Activated T-cell treated with anti-CD3 and anti-CD28 coated beads for 4 hours (primary cell): ENCODE results near the gene GYG1.

Experiments used
- DNase-seq: peaks from one replicate; pipeline ENCODE4 v3.0.0-alpha.2; 2020

GYG1 gene

DNA sequence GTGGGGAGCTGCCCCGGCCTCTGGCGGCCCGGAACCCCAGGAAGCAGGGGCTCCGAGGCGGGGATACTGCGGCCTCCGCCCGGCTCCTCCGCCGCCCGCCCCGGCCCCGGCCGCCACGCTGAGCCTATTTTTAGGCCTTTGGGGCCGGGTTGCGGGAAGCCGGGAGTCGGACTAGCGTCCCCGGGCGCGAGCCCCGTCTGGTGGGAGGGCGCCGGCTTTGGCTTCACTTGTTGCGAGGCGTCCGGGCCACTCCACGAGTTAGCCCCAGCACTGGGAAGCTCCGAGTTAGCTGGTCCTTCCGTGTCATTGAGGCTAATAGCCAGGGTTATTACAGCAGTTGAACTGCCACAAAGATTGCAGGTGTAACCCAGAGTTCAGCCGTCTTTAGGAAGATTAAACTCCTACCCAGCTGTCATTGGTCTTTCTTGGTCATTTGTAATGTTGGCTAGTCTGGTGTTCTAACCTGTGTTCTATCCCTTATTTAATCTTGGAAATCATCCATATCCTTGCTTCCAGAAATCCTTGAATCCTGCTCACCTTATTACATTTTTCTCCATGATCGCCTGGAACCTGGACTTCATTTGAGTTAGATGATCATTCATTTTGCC is 791 bp downstream of the GYG1 start:
- DNase-seq = no peak

DNA sequence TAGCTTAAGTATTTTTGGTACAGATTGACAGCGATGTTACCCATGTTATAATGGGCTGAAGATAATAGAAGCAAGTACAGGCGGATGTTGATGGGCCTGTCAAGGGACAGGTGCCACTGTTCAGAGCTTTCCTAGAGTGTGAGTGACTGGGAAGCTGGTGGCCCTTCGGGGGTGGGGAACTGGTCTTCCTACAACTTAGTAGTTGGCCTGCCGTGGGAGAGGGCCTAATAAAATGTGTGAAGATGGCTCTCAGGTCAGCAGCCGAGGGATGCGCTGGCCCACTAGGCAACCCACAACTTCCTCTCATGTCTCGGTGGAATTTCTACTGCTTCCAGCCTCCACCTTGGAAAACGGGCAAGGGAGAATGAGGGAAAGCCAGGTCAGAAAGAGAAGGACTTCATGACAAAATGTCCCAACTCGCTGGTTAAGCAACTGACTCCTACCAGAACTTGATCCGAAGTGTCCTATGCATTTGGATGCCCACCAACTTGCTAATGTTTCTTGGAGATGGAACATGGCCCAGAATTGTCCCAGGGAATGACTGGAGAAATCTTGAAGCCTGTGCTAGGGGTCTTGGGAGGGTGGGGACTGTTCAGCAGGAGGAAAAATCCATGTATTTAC is 1.4 kb downstream of the GYG1 start:
- no peak for DNase-seq

DNA sequence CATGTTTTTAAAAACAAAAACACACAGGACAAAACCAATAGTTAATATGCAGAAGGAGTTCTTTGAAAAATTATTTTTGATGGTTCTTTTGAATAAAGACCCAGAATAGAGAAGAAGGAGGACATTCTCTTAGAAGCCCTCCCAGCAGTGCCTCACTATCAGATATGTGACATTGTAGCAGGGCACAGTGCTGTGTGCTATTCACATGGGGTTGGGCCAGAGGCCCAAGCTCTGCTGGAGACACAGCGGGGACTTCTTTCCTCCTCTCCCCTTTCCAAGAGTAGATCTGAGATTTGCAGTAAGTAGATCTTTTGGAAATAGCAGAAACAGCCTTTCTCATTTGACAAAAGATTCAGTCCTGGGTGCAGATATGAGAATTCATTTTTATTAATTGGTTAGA is 6.3 kb downstream of the GYG1 start:
- DNase-seq = no peak

DNA sequence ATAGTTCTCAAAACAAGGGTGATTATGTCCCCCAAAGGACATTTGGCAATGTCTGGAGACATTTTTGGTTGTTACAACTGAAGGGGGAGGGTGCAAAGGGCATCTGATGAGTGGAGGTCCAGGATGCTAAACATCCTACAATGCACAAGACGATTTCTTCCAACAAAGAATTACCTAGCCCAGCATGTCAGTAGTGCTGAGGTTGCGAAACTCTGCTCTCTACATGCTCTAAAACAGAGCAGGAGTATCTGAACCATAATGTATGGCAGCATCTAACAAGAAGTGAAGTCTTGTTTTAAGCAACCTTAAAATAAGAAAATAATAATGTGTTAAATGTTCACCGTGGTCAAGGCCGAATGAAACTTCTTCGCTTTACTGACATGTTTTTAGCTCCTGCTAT is 7.0 kb downstream of the GYG1 start:
- no peak for DNase-seq

DNA sequence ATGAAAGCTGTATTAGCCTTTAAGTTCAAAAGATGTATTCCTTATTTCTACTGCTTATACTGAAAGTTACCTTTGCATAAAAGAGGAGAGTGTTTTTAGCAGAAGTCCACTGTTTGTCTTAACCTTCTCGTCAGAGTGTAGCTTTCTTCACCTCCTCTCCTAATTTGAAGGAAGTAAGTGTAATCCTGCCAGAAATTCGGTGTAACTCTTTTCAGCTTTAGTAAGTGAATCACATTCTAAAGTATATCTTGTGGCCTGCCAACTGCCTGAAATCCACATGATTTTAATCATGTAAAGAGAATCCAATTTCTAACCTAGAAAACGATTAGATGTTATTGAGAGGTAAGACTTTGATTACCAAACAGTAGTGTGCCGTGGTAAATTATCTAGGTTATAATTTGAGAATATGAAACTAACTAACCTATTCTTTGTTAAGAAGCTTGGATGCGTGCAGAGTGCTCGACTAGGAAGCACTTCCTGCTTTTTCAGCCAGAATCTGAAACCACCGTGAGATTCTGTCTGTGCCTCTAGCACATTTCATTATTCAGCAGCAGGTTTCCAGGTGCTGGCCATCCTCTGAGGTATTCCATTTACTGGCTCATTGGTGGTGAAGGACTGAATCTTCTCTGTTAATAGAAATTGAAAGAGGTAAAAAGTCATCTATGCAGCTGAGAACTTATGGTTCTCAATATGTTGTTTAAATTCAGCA is 7.5 kb downstream of the GYG1 start:
- no peak for DNase-seq

DNA sequence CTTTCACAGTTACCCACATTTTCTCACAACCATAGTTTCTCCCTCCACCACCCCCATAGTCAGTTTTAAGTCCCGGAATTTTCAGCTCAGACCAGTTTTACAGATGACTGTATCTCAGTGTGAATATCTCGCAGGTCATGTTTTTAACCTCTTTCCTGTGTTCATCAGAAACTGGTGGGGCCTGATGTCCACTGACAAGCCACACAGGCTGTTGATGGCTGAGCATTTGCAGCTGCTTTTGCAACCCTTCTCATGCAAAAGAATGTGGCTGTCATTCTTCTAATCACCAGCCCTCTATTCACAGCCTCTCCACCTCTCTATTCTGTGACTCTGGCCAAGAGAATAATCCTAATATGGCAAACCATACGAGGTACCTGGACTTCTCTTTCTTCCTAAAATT is 8.5 kb downstream of the GYG1 start:
- no peak for DNase-seq

DNA sequence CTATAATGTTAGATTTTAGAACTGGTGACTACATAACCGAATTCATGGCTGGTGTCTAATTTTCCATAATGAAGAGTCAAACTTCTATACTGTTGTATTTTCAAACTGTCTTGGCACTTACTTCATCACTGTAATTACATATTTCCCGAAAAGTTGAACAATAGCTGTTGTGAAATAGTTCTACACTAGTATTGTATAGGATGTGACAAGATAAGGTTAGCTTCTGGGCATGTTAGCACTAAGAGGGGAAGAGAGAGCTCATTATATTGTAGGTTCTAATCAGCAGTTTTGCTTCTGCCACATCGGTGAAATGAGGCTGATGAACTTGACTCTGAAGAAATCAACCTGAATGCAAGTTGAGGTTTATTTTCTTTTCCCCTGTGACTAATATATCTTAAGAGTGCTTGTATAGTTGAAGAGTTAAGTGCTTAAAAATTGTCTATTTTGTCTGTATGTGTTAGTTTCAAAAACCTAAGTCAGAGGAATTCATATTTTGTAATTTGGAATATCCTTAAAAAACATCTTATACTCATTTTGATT is 8.9 kb downstream of the GYG1 start:
- DNase-seq = no peak

DNA sequence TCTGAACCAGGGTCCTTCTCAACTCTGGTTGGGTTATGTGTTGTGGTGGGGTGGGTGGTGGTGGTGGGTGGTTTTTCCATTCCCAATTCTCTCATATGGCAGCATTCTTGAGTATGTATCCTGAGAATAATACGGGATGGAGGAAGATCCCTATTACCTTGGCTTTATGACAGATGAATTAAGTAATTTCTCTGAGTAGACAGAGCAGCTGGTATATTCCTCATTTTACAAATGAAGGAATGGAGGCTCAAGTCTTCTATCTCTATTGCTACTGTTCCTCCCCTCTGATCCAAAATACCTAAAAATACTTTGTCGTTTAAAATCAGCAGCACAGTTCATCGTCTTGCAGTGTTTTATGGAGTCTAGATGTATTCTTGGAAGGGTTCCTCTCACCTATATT is 10.4 kb downstream of the GYG1 start:
- no peak for DNase-seq

DNA sequence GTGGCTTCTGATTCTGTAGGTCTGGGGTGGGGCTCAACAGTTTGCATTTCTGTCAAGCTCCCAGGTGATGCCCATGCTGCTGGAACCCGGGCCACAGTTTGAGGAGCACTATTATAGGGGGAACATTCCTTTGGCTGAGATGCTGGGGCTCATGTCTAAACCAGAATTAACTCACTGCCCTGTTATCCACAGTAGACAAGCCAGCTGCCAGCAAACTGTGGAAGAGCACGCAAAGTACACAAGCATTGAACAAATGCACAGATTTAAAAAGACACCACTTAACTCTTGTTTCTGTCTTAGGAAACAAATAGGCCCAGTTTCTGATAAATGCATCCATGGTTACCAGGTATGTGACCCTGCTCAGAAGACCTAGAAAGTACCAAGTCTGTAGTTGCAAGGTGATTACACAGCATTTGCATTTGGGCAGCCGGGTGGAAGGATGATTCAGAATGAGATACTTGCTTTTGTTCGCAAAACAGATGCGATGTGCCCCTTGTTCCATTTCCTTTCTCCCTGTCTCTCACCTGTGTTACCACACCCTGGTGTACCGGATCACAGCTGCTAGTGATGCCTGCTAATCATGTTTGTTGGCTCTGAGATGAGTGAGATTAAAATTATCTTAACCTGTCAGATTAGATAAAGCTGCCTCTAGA is 12.4 kb downstream of the GYG1 start:
- DNase-seq = no peak

DNA sequence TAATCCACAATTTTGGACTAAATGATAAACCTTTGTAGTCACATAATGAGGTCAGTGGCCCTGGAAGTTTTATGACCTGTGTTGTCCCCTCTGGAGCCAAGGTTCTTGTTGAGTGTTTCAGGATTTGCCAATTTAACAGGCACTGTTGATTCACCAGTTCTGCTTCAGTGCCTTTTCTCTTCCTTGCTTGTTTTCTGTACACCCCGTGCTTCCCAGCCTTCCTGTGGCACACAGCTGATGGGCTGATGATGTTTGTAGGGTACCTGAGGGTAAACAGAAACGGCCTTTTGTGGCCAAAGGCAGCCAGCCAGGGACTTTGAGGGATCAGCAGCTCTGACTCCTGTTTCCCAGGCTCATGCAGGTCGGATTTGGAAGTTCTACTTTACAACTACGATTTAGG is 13.3 kb downstream of the GYG1 start:
- DNase-seq = no peak

DNA sequence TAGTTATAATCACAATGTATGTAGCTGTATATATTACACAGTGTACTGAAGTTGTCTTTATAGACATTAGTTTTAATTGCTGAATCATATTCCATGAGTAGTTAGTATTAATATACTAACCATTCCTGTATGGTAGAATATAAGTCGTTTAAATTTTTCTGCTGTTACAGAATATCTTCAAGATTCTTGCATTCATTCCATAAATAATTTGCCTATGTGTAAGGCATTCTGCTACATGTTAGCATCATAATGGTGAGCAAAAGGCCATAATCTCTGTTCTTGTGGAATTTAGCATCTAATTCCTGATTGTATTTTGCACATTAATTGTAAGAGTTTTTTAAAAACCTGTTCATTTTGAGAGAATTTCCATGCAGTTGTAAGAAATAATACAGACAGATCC is 14.1 kb downstream of the GYG1 start:
- no peak for DNase-seq

DNA sequence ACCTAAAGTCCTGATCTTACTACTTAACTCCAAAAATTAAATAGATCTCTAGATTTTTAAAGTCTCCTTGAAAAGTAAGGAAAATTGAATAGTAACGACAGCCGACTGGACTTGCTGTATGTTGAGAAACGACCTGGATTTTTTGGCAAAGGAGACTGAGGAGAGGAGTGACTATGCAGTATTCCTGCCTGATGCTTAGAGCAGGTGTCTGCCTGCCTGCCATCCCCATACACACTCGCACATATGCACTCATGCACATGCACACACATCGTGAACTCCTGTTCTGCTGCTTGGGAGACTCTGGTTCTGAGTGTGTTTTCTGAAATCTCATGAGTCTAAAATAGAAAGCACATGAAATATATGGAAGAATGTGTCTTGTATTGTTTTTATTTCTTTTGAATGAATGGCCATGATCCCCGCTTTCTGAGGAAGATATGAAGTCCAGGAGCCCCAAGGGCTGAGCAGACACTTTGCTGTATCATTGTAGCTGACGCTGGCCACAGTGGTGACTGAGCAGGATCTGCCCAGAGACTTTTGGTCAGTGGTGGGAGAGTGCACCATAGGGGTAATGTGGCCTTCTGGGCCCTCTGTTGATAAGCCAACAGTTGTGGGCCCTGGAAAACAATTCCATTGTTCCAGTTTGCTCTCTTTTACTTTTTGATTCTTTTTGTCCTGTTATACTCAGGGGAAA is 16.4 kb downstream of the GYG1 start:
- DNase-seq = no peak

DNA sequence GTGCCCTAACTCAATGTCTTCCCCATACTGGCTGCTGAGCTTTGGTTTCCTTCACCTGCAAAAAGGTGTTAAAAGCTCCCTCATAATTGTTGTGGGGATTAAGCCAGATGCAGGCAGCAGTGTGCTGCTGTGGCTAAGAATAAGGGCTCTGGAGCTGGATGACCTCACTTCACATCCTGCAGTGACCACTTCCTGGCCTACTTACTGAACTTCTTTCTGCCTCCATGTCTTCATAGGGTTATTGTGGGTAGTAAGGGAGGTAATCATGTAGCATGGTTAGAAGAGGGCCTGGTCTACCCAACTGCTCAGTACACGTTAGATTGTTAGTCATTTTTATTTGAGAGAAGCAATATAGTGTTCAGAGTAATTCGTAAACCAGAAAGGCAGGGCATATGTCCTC is 18.4 kb downstream of the GYG1 start:
- DNase-seq = no peak

DNA sequence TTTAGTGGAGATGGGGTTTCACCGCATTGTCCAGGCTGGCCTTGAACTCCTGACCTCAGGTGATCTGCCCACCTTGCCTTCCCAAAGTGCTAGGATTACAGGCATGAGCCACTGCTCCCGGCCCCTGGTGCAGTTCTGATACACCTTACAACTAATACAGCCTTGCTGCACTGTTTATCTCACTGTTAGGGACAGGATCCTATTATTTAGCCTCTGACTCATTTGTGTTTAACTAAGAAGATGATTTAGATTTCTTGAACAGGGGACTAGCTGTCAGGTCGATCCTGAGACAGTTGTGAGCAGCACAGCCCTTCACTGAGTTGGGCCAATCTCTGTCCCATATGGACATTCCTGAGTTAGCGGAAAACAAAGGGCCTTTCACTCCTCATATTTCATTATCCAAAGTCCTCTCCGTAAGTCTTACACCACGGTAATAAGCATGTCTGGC is 19.2 kb downstream of the GYG1 start:
- no peak for DNase-seq

DNA sequence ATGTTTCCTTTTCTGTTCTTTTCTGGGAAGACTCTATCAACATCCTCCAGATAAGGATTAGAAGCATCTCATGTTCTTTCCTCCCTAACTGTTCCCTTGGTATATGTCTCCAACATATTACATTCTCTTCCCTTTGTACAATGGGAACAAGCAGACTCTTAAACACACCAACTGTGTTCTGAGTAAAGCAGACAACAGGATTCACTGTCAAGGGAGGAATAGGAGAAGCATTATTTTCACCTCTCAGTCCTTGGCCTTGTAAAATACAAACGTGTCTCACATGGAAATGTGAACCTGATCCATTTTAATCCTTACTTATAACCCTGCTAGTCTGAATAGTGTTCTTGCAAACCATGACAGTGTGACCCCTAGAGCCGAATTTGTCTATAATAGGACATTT is 19.6 kb downstream of the GYG1 start:
- no peak for DNase-seq

DNA sequence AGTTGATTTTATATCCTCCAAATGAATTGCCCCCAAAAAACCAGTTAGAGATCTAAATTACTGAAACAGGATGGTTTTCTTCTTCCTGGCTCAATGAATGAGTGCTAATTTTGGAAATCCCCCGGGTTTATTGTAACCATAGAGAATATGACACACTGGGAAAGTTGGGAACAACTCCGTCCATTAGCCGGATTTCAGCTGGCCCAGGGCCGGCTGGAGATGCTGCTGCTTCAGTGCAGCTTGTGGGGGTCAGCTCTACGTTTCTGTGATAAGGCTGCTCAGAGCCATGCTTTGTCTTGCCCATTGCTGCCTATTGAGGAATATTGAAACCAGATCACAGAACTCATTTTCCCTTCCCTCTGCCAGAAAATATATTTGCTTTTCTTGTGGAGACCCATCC is 20.3 kb downstream of the GYG1 start:
- DNase-seq = no peak

DNA sequence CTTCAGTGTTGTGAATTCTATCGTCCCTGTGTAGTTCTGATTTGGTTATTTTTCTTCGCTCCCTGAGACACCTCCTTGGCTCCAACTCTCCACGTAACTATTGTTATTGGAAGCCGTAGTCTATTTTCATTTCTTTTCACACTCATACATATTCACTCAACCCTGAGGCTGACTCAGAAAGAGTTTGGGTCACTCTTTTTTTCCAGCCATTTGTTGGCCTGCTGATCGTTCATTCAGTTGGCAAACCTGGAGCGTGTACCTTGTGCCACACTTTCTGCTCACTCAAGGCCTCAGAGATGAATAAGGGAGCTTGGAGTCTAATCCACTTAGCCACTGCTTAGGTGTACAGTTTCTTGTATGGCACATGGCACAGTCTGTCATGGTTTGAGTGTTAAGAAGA is 22.4 kb downstream of the GYG1 start:
- DNase-seq = no peak

DNA sequence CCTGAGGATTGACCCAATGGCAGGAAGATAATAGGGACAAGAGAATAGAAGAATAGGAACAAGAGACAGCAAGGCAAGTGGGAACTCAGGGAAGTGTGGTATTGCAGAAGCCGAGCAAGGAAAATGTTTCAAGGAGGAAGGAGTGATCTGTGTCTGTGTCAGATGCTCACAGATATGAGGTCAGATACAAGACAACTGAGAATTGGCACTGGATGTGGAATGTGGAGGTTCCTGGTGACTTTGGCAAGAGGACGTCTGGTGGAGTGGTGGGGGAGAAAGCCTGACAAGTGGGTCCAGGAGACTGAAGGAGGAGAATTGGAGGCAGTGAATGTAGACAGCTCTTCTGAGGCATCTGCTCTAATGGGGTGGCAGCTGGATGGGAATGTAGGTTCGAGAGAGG is 24.1 kb downstream of the GYG1 start:
- DNase-seq = no peak

DNA sequence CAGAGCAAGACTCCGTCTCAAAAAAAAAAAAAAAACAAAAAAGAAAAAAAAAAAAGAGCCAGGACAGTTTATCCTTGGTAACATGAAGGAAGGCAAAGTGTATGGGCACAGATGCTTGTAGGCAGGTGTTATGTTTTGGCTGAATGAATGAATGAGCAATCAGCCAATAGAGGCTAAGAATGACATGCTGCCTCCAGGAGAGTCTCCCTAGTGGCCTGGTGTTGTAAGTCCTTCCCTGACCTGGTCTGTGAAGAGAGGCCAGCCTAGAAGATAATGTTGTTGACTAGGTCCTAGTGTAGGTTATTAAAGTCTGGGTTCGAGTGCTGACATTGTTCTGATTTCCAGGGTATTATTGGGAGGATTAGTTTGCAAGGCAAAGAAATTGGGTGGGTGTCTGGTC is 24.9 kb downstream of the GYG1 start:
- no peak for DNase-seq

DNA sequence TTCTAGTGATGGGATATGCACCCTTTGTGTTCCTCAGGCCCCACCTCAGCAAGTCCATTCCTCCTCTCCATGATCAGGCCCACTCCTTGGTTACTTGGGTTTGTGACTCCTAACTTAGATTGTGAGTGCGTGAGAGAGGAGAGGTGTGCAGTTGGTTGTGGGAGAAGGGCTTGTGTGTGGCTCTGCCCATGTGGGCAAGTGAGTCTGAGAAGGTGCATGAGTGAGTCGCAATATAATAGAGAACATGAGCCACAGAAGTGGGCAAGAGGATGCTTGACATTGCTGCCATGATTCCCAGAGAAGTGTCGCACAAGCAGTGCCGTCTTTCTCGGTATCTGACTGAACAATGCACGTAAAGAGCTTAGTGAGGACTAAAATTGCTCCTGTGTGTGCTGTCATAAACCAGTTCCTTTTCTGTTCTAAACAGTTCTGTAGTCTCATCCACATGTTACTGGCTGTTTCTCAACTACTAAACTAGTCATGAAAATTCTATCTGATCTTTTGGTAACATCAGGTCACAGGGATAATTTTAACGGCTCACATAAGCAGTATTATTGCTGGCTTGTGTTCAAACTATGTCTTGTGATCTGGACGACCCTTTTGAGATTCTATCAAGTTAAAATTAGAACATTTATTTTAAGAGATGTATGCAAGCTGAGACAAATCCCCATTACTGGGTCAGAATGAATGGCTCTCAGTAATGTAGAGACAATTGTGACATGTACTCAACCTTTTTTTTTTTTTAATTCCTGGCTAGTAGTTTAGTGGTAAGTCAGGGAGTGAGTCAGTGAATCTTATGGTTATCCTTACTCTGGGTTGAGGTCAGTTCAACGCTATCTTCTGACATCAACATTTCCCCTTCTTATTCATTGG is 25.6 kb downstream of the GYG1 start:
- DNase-seq = no peak

DNA sequence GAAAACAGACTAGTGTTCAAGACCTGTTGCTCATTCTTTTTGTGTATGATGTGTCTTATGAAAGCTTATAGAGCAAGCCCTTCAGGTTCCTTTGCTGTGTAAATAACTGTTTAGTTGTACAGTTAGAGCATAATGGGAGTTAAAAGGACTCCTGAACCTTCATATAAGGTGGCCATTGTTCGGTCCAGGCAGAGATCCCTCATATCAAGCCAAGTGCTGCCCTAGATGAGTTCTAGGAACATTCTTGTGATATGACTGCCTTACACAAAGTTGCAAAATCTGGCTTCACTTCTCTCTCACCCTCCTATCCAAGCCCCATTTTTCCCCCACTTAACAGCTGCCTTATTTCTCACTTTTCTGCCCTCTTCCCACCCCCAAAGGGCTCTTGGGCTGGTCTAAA is 26.9 kb downstream of the GYG1 start:
- no peak for DNase-seq

DNA sequence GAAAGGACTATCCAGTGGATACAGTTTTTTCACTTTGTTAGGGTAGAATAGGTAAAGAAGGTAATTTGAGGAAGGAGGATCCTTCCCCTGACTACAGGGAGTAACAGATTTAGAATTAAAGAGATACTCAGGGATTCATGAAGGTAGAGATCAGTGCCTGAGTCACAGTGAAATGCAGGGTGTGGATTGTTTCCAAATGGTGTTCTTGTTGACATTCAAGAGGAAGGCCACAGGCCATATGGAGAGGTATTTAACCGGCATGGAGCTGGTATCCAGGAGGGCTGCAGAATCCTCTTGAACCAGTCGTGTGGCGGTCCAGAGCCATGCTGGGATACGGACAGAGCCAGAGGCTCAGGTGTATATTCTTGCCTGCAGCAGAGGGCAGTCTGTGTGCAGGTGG is 28.2 kb downstream of the GYG1 start:
- DNase-seq = no peak
